ENCODE measurements around the gene IQCE.

IQCE gene

GRCh38 chr7:2637066-2637471, 78.3 kb downstream of the IQCE start:
- no peak for DNase-seq

GRCh38 chr7:2637505-2638223, 78.9 kb downstream of the IQCE start:
- no peak for DNase-seq

- DNase-seq: no peak
Measured at GRCh38 chr7:2638224-2638991, 79.6 kb downstream of the IQCE start.

GRCh38 chr7:2639181-2639681, 80.5 kb downstream of the IQCE start:
- DNase-seq: no peak

- no peak for DNase-seq
Measured at GRCh38 chr7:2639695-2640481, 81.1 kb downstream of the IQCE start.

- DNase-seq: peak; percentile 56
Measured at GRCh38 chr7:2640482-2640830, 81.7 kb downstream of the IQCE start.

GRCh38 chr7:2640846-2641316, 82.1 kb downstream of the IQCE start:
- DNase-seq: no peak

GRCh38 chr7:2641406-2642393, 82.9 kb downstream of the IQCE start:
- no peak for DNase-seq

- no peak for DNase-seq
Measured at GRCh38 chr7:2643386-2644219, 84.8 kb downstream of the IQCE start.

GRCh38 chr7:2644220-2644561, 85.4 kb downstream of the IQCE start:
- DNase-seq: no peak

- DNase-seq: no peak
Measured at GRCh38 chr7:2644562-2645273, 85.9 kb downstream of the IQCE start.

GRCh38 chr7:2645274-2645868, 86.6 kb downstream of the IQCE start:
- no peak for DNase-seq

- DNase-seq: no peak
Measured at GRCh38 chr7:2646336-2646679, 87.5 kb downstream of the IQCE start.

GRCh38 chr7:2646680-2647571, 88.1 kb downstream of the IQCE start:
- no peak for DNase-seq

- no peak for DNase-seq
Measured at GRCh38 chr7:2647594-2648172, 88.9 kb downstream of the IQCE start.

- no peak for DNase-seq
Measured at GRCh38 chr7:2649139-2649838, 90.5 kb downstream of the IQCE start.

- DNase-seq: no peak
Measured at GRCh38 chr7:2649991-2650390, 91.2 kb downstream of the IQCE start.

- DNase-seq: no peak
Measured at GRCh38 chr7:2650451-2650850, 91.7 kb downstream of the IQCE start.
